GM19452 (cell line): Measurements from ENCODE around the gene DDA1.
"Not testable (repeated sequence)": the region's sequence is repeated elsewhere in the genome, so short reads cannot be mapped to it uniquely, and the experiment has no call there.

Experiments
- ATAC-seq: cut with Tn5 transposase; IDR thresholded peaks from one replicate; pipeline ENCODE4 v1.9.1; 2021; ENCODE audit not compliant: unreplicated experiment

Gene DDA1

DNA sequence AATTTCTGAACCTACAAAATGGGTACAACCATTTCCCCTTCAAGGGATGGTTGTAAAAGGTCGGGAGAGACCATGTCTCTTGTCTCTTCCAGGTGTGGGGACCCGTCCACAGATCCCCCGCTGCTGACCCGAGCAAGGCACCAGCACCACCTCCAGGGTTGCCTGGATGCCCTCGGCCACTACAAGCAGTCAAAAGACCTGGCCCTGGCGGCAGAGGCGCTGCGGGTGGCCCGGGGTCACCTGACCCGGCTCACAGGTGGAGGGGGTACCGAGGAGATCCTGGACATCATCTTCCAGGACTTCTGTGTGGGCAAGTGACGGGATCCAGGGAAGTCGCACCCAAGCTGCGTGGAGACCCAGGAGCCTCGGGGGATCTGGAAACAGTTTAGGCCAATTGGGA lies 32.0 kb downstream of the DDA1 start:
- ATAC-seq: no peak

DNA sequence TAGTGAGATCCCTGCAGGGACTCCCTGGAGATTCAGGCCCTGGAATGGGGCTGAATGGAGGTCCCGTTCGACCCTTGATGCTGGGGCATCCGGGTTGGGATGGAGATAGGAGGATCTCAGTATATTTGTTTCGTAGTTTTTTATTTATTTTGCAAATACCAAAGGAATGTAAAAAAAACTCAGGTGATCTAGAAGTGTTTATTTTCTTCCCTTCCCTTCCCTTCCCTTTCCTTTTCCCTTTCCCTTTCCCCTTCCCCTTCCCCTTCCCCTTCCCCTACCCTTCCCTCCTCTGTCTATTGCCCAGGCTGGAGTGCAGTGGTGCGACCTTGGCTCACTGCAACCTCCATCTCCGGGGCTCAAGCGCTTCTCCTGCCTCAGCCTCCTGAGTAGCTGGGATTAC lies 32.5 kb downstream of the DDA1 start:
- no peak for ATAC-seq

DNA sequence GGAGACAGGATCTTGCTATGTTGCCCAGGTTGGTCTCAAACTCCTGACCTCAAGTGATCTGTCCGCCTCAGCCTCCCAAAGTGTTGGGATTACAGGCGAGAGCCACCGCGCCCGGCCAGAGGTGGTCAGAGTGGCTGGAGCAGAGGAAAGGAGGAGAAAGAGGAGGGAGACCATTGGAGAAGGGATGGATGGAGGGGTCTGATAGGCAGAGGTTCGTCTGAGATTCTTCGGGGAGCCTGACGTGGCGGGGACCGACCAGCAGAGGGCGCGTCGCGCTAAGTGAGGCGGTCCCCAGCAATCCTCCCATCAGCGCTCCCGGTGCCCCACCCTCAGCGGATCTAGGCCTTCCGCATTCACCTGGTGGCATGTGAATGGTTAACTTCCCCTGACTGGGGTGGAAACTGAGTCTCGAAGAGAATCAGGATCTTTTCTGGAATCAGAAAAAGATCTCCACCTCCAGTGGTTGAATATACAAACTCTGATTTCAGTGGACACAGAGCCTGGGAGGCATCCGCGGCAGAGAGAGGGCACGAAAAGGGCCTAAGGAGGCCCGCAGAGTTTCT lies 36.8 kb downstream of the DDA1 start:
- no peak for ATAC-seq

DNA sequence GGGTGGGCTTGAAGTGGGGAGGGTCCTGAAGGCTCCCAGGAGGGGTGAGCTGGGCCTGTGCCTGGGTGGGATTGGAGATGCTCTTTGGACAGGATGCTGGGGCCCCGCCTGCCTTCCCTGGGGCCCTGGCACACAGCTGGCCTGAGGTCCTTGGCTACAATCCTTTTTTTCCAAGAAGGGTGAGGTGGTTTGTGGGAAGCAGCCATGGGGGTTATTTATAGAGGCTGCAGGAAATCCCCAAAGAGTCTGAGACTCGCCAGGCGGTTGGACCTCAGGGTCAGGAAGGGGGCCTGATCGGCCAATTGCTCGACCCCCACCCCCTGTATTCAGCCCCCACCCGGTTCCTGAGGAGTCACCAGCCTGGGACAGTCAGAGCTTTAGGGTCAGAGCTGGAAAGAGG lies 38.0 kb downstream of the DDA1 start:
- no peak for ATAC-seq

DNA sequence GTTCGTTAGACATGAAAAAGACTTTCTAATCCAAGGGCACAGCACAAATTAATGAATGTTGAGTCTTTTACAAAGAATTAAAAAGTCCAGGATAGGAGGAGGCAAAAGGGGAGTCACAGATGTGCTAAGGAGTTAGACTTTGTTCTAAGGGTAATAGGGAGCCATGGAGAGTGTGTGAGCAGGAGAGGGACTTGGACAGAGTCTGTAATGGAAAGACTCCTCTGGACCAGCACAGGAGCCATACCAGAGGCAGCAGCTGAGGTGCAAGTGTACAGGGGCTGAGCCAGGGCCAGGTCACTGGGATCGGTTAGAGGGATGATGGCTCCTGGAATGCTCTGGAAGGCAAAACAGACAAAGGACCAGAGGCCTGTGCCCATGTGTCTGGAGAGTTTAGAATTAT lies 38.5 kb downstream of the DDA1 start:
- no peak for ATAC-seq

DNA sequence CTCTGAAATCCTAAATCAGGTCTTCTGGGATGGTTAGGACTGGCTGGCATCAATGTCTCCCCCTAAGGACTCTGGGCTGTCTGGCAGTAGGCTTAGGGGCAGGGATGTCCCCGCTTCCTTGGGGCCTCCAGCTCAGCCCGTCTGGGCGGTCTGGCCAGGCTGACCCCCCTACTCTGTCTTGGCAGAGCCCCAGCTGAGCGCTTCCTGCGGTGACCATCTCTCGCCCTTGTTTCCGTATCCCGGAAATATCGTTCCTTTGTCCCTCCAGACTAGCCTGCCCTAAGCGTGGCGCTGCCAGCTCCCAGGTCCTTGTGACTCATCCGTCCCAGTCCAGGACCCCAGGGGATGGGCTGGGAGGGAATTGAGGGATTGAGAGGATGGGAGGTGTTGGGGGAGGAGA lies 39.3 kb downstream of the DDA1 start:
- ATAC-seq: no peak

DNA sequence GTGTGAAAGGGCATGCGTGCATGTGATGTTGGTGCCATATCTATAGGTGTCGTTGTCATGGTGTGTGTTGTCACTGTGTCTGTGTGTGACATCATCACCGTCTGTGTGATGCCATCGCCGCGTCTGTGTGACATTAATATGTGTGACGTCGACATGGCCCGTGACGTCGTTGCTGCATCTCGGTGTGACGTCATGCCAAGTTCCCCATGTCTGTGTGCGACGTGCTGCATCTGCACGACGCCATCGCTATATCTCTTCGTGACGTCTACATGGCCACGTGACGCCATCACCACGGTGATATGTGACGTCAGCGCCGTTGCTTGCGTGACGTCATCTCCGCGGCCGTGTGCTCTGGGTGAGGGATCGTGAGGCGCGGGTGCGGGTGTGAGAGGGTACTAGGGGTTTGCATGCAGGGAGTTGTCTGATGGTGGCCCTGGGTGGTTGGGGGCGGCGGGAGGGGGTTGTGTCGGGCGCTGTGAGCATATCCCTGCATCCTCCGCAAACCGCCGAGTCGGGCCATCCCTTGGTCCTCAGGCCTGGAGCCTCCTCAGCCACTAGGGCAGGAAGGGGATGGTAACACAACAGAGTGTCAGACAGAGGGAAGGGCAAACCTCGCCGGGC lies 42.6 kb downstream of the DDA1 start:
- no peak for ATAC-seq

DNA sequence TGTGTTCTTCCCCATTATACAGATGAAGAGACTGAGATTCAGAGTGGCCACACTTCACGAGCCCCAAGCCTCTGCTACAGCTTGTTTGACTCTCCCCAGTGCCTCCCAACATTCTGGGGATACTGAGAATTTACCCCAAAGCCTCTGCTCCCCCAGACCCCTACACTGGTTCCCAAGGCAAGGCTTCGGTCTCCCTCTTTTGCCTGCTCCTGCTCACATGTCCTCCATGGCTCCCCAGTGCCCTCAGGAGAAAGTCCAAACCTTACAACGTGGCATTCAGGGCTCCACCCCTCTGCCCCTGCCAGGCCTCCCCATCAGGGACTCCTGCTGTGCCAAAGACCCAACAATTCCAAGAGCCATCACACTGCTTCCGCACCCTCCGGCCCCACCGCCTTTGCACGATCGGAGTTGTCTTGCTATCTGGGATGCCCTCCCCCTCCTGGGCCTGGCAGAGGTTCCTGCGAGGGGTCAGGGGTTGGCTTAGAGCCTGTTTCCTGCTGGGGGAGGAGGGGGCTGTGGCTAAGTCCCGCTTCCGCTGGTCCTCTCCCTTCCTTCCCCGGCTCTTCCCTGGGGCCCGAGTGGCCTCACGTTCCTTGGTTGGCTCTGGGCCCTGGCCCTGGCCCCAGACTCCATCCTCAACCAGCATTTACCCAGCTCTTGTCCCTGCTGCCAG lies 43.4 kb downstream of the DDA1 start:
- ATAC-seq: no peak

DNA sequence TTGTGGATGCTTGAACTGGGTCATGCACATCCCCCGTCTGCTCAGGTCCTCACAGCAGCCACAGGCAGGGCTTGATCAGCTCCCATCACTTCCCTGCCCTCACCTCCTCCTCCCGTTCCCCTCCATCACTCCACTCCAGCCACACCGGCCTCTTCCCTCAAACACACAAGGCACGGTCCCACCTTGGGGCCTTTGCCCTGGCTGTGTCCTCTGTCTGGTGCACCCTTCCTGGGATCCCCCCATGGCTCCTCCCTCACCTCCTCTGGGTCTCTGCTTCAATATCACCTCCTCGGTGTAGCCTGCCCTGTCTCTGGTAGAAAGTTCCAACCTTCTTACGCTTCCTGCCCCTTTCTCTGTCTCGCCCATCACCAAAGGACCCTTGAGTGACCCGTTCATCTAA lies 44.0 kb downstream of the DDA1 start:
- no peak for ATAC-seq

DNA sequence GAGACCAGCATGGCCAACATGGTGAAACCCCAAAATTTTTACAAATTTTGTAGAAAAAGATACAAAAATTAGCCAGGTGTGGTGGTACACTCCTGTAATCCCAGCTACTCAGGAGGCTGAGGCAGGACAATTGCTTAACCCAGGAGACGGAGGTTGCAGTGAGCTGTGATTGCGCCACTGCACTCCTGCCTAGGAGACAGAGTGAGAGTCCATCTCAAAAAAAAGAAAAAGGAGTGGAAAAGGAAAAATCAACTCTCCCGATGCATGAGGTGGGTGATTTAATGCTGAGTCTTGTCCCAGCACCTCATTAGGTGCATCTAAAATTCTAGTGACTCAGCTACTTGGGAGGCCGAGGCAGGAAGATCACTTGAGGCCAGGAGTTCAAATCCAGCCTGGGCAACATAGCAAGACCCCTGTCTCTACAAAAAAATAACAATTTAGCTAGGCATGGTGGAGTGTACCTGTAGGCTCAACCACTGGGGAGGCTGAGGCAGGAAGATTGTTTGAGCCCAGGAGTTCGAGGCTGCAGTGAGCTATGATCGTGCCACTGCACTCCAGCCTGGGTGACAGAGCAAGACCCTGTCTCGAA lies 47.8 kb downstream of the DDA1 start:
- ATAC-seq: no peak

DNA sequence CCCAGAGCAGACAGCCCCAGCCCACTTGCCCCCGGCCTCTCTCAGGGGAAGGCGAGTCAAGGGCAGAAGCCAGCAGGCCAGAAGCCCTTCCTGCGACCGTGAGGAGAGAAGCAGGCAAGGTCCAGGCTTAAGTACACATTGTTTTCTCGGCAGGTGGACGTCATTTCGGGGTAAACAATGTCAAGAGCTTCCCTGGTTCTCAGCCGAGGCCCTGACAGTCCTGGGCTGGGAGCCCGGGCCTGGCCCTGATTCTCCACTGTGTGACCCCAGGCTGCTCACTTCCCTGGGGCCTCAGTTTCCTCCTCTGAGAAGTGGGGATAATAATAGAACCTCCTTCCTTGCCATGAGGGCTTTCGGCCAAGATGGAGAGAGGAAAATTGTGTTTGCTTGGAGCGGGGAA lies 48.4 kb downstream of the DDA1 start:
- no peak for ATAC-seq

DNA sequence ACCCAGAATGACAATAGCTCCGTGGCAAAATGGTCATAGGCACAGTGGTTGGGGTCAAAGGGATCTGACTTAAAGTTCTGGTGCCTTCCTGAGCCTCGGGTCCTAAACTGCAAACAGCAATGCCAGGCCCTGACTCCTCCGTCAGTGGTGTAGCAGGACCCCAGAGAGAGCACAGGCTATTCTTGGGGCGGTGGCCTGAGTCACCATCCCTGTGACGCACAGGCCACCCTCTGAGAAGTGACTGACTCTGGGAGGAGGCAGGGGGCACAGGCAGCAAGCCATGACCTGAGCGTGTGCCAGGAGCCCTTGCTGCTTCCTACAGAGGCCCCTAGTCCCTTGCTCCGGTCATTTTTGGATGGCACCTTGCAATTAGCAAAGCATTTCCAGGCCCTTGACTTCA lies 49.0 kb downstream of the DDA1 start:
- ATAC-seq: no peak

DNA sequence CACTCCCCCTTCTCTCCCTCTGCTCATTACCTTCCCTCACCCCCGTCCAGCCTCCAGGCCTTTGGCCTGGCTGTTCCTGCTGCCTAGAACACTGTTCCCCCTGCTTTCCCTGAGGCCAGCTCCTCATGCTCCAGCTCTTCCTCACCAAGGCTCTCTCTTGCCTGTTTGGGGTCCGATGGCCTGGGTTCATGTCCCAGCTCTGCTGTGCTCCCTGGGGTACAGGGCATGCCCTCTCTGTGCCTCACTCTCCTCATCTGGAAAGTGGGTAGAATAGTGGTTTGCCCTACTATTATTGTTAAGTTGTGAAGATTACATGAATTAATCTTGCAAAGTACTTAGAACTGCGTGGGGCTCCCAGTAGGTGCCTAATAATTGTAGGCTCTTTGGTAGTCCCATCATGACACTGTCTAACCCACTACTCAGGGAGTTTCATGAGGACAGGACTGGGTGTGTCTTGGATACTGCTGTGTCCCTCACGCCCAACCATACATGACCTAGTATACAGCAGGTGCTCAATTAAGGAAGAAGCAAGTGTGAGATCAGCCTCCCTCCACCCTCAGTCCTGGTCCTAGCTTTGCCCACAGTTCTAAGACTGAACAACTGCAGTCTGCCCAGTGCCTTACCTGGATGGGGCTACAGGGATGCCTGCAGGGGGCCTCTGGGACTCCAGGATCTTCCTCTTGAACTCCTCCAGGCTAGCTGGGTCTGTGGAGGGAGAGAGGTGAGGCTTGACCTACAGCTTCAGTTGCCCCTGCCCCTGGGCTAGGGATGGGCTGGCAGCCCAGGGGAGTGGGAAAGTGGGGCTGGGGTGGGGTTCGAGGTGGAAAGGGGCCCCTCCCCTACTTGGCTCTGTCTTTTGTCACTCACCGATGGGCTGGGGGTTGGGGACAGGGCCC lies 50.8 kb downstream of the DDA1 start:
- no peak for ATAC-seq

DNA sequence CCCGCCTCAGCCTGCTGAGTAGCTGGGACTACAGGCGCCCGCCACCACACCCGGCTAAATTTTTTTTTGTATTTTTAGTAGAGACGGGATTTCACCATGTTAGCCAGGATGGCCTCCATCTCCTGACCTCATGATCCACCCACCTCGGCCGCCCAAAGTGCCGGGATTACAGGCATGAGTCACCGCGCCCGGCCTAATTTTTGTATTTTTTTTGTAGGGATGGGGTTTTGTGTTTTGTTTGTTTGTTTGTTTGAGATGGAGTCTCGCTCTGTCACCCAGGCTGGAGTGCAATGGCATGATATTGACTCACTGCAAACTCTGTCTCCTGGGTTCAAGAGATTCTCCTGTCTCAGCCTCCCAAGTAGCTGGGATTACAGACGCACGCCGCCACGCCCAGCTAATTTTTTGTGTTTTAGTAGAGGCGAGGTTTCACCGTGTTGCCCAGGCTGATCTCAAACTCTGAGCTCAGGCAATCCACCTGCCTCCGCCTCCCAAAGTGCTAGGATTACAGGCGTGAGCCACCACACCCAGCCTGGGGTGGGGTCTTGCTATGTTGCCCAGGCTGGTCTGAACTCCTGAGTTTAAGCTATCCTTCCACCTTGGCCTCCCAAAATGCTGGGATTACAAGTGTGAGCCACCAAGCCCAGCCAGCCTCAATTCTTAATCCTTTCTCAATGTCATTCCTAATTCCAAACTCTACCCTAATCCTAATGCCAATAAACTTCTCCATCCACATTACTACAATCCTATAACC lies 54.7 kb downstream of the DDA1 start:
- ATAC-seq: not testable (repeated sequence)

DNA sequence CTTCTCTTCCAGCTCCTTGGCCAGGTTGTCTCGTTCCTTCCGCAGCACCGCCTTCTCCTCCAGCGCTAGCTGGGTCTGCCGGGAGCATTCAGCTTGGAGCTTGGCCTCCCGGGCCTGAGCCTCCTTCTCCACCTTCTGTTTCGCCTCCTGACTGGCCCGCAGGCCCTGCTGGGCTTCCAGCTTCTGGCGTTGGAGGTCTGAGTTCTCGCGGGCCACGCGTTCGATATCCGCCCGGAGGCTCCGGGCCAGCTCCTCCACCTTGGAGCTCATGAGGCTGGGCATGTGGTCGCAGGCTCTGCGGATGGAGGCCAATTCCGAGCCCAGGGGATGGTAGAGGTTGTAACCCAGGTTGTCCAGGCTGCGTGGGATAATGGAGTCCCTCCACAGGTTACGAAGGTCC lies 56.0 kb downstream of the DDA1 start:
- ATAC-seq: no peak

DNA sequence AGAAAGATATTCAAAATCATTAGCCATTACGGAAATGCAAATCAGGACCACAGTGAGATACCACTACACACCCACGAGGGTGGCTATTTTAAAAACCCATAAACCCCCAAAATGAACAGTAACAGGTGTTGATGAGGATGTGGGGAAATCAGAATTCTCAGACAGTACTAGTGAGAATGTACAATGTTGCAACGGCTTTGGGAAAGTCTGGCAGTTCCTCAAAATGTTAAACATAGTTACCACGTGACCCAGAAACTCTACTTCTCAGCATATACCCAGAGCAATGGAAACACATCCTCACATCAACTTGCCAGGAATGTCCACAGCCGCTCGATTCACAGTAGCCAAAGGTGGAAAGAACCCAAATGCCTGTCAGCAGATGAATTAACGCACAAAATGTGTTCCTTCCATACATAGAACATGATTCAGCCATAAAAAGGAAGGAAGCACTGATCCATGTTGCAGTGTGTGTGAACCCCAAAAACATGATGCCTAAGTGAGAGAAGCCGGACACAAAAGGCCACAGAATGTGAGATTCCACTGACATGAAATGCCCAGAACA lies 60.7 kb downstream of the DDA1 start:
- peak; percentile 77 for ATAC-seq
